Astrocyte of the cerebellum (primary cell): ENCODE measurements around the gene TRIM56.

ENCODE experiments used
- DNase-seq: peaks from one replicate; pipeline ENCODE4 v3.0.0-alpha.2; 2011; ENCODE audit warnings: low read depth
- H3K4me3 ChIP-seq: 2 replicates; pipeline ENCODE4 v1.5.1; 2011; ENCODE audit warnings: mild to moderate bottlenecking, low read depth, low read length, moderate library complexity
- CTCF ChIP-seq: IDR thresholded peaks from 2 replicates; pipeline ENCODE4 v1.5.1; 2012; ENCODE audit warnings: low read length, low read depth, moderate library complexity, mild to moderate bottlenecking; ENCODE audit errors: missing control alignments
- in situ Hi-C: cut with HindIII; loops from 2 replicates; pipeline ENCODE4 v1.10.0; 2017; ENCODE audit warnings: low sequenced_read_pairs

The TRIM56 gene

DNA sequence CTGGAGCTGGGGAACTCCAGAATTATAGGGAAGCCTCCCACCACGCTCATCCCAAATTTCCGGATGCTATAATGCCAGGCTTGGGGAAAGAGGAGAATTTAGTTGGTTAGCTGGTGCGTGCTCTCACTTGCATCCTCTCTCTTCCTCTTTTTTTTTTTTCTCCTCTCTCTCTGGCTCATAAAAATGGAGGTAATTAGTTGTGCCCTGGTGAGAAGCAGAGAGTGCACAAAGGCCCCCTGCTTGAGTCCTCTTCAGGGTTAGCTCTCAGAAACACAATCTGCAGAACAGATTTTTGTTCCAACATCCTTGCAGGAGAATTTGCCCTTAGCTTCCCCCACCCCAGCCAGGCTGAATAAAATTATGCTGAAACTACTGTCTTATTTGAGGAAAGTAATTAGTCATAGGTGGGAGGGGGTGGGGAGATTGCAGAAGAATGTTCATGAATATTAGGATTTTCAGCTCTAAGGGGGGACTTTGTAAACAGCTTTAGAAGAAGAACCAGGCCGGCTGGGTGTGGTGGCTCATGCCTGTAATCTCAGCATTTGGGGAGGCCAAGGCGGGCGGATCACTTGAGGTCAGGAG lies 49.2 kb downstream of the TRIM56 start:
- H3K4me3 ChIP-seq: no peak overlapping the region
- in situ Hi-C loops: no loop called here
- no peak for DNase-seq
- no peak for TF ChIP-seq CTCF

- in situ Hi-C loops: no loop called here
- H3K4me3 ChIP-seq: no peak overlapping the region
- no peak for TF ChIP-seq CTCF
- no peak for DNase-seq
These were observed 52.5 kb downstream of the TRIM56 start for GRCh38 chr7:101137651-101138212.

DNA sequence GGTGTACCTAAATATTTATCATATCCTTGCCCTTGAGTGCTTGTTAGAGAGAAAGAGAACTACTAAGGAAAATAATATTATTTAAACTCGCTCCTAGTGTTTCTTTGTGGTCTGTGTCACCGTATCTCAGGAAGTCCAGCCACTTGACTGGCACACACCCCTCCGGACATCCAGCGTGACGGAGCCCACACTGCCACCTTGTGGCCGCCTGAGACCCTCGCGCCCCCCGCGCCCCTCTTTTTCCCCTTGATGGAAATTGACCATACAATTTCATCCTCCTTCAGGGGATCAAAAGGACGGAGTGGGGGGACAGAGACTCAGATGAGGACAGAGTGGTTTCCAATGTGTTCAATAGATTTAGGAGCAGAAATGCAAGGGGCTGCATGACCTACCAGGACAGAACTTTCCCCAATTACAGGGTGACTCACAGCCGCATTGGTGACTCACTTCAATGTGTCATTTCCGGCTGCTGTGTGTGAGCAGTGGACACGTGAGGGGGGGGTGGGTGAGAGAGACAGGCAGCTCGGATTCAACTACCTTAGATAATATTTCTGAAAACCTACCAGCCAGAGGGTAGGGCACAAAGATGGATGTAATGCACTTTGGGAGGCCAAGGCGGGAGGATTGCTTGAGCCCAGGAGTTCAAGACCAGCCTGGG lies 53.1 kb downstream of the TRIM56 start:
- peak; percentile 93 for DNase-seq
- H3K4me3 ChIP-seq: no peak overlapping the region
- TF ChIP-seq CTCF: peak; percentile 72
- in situ Hi-C loops: no loop called here

DNA sequence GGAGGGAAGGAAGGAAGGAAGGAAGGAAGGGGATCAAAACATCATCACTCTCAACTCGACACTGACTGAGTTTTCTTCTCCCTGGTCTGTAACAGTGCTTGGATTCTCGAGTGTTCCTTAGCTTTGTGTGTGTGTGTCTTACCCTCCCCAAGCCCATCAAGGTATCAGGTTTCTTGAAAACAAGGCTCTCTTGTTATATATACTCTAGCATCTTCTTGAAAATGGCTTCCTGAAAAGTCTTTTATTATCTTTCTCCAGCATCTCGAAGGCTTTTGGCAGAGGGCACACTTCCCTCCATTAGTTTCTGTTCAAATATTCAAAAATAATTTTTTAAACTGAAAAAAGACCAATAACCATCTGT lies 55.0 kb downstream of the TRIM56 start:
- in situ Hi-C loops: no loop called here
- no peak overlapping the region for H3K4me3 ChIP-seq
- no peak for DNase-seq
- TF ChIP-seq CTCF: no peak

DNA sequence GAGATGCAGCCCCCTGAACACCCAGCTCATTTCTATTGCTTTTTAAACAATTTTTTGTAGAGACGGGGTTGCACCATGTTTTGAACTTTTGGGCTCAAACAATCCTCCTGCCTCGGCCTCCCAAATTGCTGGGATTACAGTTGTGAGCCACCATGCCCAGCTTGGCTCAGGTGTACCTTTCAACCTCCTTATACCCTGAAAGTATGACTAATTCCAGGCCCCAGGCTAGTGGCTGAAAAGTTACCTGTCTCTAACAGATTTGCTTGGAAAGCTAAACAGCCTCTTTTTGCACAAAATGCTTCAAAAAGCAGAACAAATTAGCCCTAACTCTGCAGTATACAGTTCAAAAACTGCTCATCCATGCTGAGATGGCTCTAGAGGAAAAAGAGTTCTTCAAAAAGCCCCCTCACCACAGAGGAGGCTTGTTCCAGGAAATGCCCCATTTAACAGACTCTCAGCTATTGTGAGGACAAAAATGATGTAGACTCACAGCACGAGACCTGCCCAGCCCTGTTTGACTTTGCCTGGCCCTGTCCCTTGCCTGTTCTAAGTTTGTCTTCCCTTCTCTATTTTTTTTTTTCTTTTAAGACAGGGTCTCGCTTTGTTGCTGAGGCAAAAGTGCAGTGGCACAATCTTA lies 55.6 kb downstream of the TRIM56 start:
- H3K4me3 ChIP-seq: no peak overlapping the region
- no peak for TF ChIP-seq CTCF
- in situ Hi-C loops: no loop called here
- DNase-seq: no peak
